GM18526 (cell line): ENCODE data around the gene PTPN14.

Source experiments
- POLR2A ChIP-seq: IDR thresholded peaks from 3 replicates; pipeline ENCODE4 v1.6.1; 2011; ENCODE audit not compliant: insufficient read length; ENCODE audit errors: extremely low read depth

PTPN14 gene

GRCh38 chr1:214475746-214476145 lies 75.7 kb downstream of the PTPN14 start:
- no peak for TF ChIP-seq POLR2A

GRCh38 chr1:214475331-214475730 lies 76.1 kb downstream of the PTPN14 start:
- no peak for TF ChIP-seq POLR2A

GRCh38 chr1:214474467-214474866 lies 76.9 kb downstream of the PTPN14 start:
- no peak for TF ChIP-seq POLR2A

- no peak for TF ChIP-seq POLR2A
Measured at GRCh38 chr1:214473862-214474261, 77.5 kb downstream of the PTPN14 start.

- TF ChIP-seq POLR2A = no peak
Measured at GRCh38 chr1:214473387-214473786, 78.0 kb downstream of the PTPN14 start.

GRCh38 chr1:214472364-214472763 lies 79.0 kb downstream of the PTPN14 start:
- no peak for TF ChIP-seq POLR2A

- TF ChIP-seq POLR2A = no peak
Measured at GRCh38 chr1:214471458-214471857, 79.9 kb downstream of the PTPN14 start.

- TF ChIP-seq POLR2A = no peak
Measured at GRCh38 chr1:214470132-214470531, 81.3 kb downstream of the PTPN14 start.

- TF ChIP-seq POLR2A = no peak
Measured at GRCh38 chr1:214469290-214469689, 82.1 kb downstream of the PTPN14 start.

GRCh38 chr1:214467078-214467585 lies 84.3 kb downstream of the PTPN14 start:
- TF ChIP-seq POLR2A = no peak

GRCh38 chr1:214466403-214467077 lies 84.9 kb downstream of the PTPN14 start:
- no peak for TF ChIP-seq POLR2A

GRCh38 chr1:214464445-214465287 lies 86.7 kb downstream of the PTPN14 start:
- no peak for TF ChIP-seq POLR2A

- TF ChIP-seq POLR2A = no peak
Measured at GRCh38 chr1:214463596-214463995, 87.8 kb downstream of the PTPN14 start.

GRCh38 chr1:214462882-214463281 lies 88.5 kb downstream of the PTPN14 start:
- TF ChIP-seq POLR2A = no peak

GRCh38 chr1:214461305-214461704 lies 90.1 kb downstream of the PTPN14 start:
- TF ChIP-seq POLR2A = no peak

- no peak for TF ChIP-seq POLR2A
Measured at GRCh38 chr1:214460304-214460916, 91.0 kb downstream of the PTPN14 start.
